Naive B cell (primary cell): ENCODE results near the gene CCDC148. TPM values are rescaled to one million over a fixed set of nuclear protein-coding genes. Genes with fewer than 3 reads are reported as not detected.
"Not testable (repeated sequence)": the region's sequence is repeated elsewhere in the genome, so short reads cannot be mapped to it uniquely, and the experiment has no call there.

ENCODE experiments used
- ATAC-seq, 2 donors: fragments of 150-1000 bp; cut with Tn5 transposase; 2 replicates each; pipeline ENCODE4 v1.10.0; 2021; ENCODE audit warnings: low read depth in 2 of 2, mild to moderate bottlenecking in 2 of 2, moderate library complexity in 2 of 2
- DNase-seq: peaks from one replicate; pipeline ENCODE4 v3.0.0; 2022
- H3K27ac Mint-ChIP-seq, 6 donors: one replicate each; pipeline ENCODE4 v1.8.0; 2020 to 2022; ENCODE audit warnings: mild to moderate bottlenecking in 6 of 6, mixed read lengths in 6 of 6, moderate library complexity in 5 of 6, inconsistent platforms in 2 of 6
- H3K27me3 Mint-ChIP-seq, 3 donors: one replicate each; pipeline ENCODE4 v1.8.0; 2021 to 2022; ENCODE audit warnings: mixed read lengths in 3 of 3, mild to moderate bottlenecking in 1 of 3
- H3K36me3 Mint-ChIP-seq, 2 donors: one replicate each; pipeline ENCODE4 v1.8.0; 2020 to 2022; ENCODE audit warnings: mixed read lengths in 2 of 2, inconsistent platforms in 1 of 2, mild to moderate bottlenecking in 1 of 2
- H3K4me1 Mint-ChIP-seq, 3 donors: one replicate each; pipeline ENCODE4 v1.8.0; 2020 to 2022; ENCODE audit warnings: mixed read lengths in 3 of 3, inconsistent platforms in 1 of 3, mild to moderate bottlenecking in 1 of 3, moderate library complexity in 1 of 3
- H3K4me3 Mint-ChIP-seq, 8 donors: one replicate each; pipeline ENCODE4 v1.8.0; 2020 to 2022; ENCODE audit warnings: mild to moderate bottlenecking in 8 of 8, mixed read lengths in 8 of 8, moderate library complexity in 8 of 8, inconsistent platforms in 2 of 8
- H3K9me3 Mint-ChIP-seq, 7 donors: one replicate each; pipeline ENCODE4 v1.8.0; 2020 to 2022; ENCODE audit warnings: mixed read lengths in 7 of 7, mild to moderate bottlenecking in 5 of 7, inconsistent platforms in 2 of 7, moderate library complexity in 1 of 7
- polyA plus RNA-seq, 6 donors: library from polyadenylated mRNA; unstranded; fragments of 300-500 nt; fragmentation: Illumina TruSeq; gene quantifications; one replicate each; pipeline ENCODE4 v1.2.3, GENCODE V29; 2021; ENCODE audit warnings: low read depth in 6 of 6

CCDC148 gene
- polyA plus RNA-seq, 6 donors from 2014 or later, result not detected

DNA sequence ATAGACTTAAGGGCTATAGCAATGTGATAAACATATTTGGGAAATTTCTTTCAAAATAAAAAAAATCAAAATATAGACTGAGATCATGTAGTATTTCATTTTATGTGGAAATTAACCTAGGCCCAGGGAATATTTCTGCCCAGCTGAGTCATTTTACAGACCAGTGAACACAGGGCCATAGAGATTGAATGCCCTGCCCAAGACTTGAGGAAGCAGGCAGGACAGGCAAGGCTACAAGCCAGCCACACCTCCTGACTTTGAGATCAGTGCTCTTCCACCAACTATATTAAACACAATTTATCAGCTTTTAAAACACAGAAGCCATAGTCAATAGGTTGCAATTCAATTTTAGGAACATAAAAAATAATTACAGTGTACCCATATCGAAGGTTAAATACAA lies 12.9 kb downstream of the CCDC148 start:
- Mint-ChIP-seq H3K9me3 (peaks cover 0 to 13% (median 8%) of the 10 kb centered on the region in 7 donors), H3K4me1 (no peaks in the 10 kb centered on the region), H3K36me3 (peaks cover 0 to 5% of the 10 kb centered on the region in 2 donors), H3K27me3 (no peaks in the 10 kb centered on the region), H3K27ac (no peak overlapping the region), H3K4me3 (no peak overlapping the region)
- no peak for ATAC-seq
- no peak for DNase-seq

DNA sequence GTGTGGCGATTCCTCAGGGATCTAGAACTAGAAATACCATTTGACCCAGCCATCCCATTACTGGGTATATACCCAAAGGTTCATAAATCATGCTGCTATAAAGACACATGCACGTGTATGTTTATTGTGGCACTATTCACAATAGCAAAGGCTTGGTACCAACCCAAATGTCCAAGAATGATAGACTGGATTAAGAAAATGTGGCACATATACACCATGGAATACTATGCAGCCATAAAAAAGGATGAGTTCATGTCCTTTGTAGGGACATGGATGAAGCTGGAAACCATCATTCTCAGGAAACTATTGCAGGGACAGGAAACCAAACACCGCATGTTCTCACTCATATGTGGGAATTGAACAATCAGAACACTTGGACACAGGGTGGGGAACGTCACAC lies 17.5 kb downstream of the CCDC148 start:
- ATAC-seq, H3K36me3 Mint-ChIP-seq, H3K4me1 Mint-ChIP-seq, H3K4me3 Mint-ChIP-seq, H3K27ac Mint-ChIP-seq, DNase-seq: not testable (repeated sequence)
- Mint-ChIP-seq H3K9me3 (peaks cover 0 to 26% (median 16%) of the 10 kb centered on the region in 7 donors), H3K27me3 (peaks cover 0 to 13% (median 0%) of the 10 kb centered on the region in 3 donors)

DNA sequence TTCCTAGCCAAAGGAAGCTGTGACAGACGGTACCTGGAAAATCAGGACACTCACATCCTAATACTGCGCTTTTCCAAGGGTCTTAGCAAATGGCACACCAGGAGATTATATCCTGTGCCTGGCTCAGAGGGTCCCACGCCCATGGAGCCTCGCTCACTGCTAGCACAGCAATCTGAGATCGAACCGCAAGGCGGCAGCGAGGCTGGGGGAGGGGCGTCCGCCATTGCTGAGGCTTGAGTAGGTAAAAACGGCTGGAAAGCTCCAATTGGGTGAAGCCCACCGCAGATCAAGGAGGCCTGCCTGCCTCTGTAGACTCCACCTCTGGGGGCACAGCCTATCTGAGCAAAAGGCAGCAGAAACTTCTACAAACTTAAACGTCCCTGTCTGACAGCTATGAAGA lies 22.8 kb downstream of the CCDC148 start:
- not testable (repeated sequence) for ATAC-seq, H3K4me3 Mint-ChIP-seq

DNA sequence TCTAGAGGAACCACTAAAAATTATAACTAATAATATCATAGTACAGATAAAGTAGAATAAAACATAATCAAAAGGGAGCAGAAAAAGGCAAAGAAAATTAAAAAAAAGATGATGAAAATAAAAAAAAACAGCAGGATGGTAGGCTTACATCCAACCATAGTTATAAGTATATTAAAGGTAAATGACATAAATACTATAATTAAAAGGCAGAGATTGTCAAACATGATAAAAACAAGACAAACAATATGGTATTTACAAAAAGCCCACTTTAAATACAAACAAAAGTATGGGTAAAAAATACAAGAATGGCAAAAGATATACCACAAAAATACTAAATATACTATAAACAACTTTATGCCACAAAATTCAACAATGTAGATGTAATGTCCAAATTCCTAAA lies 24.4 kb downstream of the CCDC148 start:
- peaks cover 10 to 18% (median 16%) of the 10 kb centered on the region in 3 donors for H3K27me3 Mint-ChIP-seq
- DNase-seq, result no peak
- ATAC-seq, result no peak
- peaks cover 7 to 8% of the 10 kb centered on the region in 2 donors for H3K36me3 Mint-ChIP-seq
- no peaks in the 10 kb centered on the region for H3K4me1 Mint-ChIP-seq
- peaks cover 6 to 48% (median 33%) of the 10 kb centered on the region in 7 donors for H3K9me3 Mint-ChIP-seq
- H3K4me3 Mint-ChIP-seq, result no peak overlapping the region
- no peak overlapping the region for H3K27ac Mint-ChIP-seq

More for the DNA sequence above, 22.8 kb downstream of the CCDC148 start:
- not testable (repeated sequence) for H3K36me3 Mint-ChIP-seq, H3K4me1 Mint-ChIP-seq, DNase-seq, H3K27ac Mint-ChIP-seq
- Mint-ChIP-seq H3K9me3 (peaks cover 0 to 45% (median 31%) of the 10 kb centered on the region in 7 donors), H3K27me3 (peaks cover 0 to 13% (median 3%) of the 10 kb centered on the region in 3 donors)

DNA sequence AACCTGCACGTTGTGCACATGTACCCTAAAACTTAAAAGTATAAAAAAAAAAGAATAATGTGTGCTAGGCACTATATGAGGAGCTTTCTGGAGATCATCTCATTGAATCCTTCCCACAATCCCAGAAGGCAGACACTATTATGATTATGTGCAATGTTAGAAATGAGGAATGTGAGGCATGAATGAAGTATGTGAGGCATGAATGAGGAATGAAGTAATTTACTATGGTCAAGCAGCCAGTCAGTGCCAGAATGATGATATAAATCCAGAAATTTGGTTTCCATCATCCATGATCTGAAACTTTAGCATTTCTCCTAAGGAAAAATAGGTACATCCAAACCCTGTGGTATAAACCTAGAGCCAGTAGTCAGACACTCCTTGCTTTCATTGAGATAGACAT lies 42.0 kb downstream of the CCDC148 start:
- H3K27me3 Mint-ChIP-seq, result peaks cover 0 to 11% (median 9%) of the 10 kb centered on the region in 3 donors
- no peak overlapping the region for H3K4me3 Mint-ChIP-seq
- DNase-seq (no peak), ATAC-seq (no peak)
- H3K4me1 Mint-ChIP-seq, result no peaks in the 10 kb centered on the region
- peaks cover 16 to 55% (median 36%) of the 10 kb centered on the region in 7 donors for H3K9me3 Mint-ChIP-seq
- H3K27ac Mint-ChIP-seq, result no peak overlapping the region
- peaks cover 8 to 17% of the 10 kb centered on the region in 2 donors for H3K36me3 Mint-ChIP-seq

DNA sequence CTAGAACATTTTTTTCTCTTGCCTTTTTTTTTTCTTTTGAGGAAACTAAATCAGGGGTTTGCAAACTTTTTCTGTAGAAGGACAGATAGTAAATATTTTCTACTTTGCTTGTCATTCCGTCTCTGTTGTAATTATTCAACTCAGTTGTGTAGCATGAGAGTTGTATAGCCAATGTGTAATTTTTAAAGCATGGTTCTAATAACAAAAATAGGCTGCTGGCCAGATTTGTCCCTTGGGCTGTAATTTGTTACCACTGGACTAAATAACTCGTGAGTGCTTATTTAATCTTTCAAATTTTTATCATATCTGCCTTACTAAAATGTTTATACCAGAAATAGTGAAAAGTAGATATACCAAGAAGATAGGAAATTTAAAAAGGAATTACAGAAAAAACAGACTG lies 43.0 kb downstream of the CCDC148 start:
- Mint-ChIP-seq H3K27ac (no peak overlapping the region), H3K27me3 (peaks cover 0 to 11% (median 6%) of the 10 kb centered on the region in 3 donors), H3K9me3 (peaks cover 16 to 61% (median 40%) of the 10 kb centered on the region in 7 donors), H3K4me1 (no peaks in the 10 kb centered on the region), H3K4me3 (no peak overlapping the region), H3K36me3 (peaks cover 8 to 17% of the 10 kb centered on the region in 2 donors)
- ATAC-seq (no peak), DNase-seq (no peak)

DNA sequence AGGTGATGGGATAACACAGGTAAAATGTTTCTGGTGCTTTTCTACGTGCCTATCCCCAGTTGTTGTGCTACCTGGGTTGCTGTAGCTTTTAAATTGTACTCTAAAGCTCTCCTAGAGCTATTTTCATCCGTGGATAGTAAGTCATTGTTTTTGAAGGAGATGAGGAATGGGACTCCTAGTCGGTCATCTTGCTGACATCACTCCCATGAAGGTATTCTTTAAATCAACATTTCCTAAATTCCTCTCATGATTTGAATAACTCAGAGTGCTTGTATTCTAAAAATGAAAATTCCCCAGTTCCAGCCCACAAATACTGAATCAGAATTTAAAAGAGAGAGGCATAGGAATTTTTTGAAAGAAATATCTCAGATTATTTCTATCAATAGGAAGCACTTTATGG lies 44.3 kb downstream of the CCDC148 start:
- Mint-ChIP-seq H3K27ac (no peak overlapping the region), H3K4me3 (no peak overlapping the region), H3K9me3 (peaks cover 16 to 61% (median 37%) of the 10 kb centered on the region in 7 donors), H3K27me3 (peaks cover 0 to 11% (median 0%) of the 10 kb centered on the region in 3 donors), H3K36me3 (peaks cover 8 to 17% of the 10 kb centered on the region in 2 donors), H3K4me1 (no peaks in the 10 kb centered on the region)
- ATAC-seq (no peak), DNase-seq (no peak)

DNA sequence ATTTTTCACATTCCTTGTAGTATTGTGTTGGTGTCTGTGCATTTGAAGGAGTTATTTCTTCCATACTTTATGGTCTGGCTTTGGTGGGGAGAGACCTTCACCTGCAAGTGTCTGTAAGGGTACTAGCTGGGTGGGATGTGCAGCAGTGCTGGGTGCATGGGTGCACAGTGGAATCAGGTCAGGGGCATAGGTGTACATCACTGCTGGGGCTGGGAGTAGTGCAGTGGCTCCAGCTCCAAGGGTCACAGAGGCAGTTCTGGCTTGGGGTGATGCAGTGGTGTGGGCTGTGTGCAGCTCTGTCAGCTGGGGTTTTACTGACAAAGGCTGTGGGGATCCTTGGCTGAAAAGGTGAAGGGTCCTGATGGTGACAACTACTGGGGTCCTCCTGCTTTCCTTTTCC lies 44.8 kb downstream of the CCDC148 start:
- H3K4me1 Mint-ChIP-seq, result no peaks in the 10 kb centered on the region
- peaks cover 8 to 17% of the 10 kb centered on the region in 2 donors for H3K36me3 Mint-ChIP-seq
- H3K9me3 Mint-ChIP-seq, result peaks cover 15 to 60% (median 37%) of the 10 kb centered on the region in 7 donors
- H3K27ac Mint-ChIP-seq, result no peak overlapping the region
- H3K4me3 Mint-ChIP-seq, result no peak overlapping the region
- H3K27me3 Mint-ChIP-seq, result peaks cover 0 to 11% (median 0%) of the 10 kb centered on the region in 3 donors
- DNase-seq (no peak), ATAC-seq (no peak)

DNA sequence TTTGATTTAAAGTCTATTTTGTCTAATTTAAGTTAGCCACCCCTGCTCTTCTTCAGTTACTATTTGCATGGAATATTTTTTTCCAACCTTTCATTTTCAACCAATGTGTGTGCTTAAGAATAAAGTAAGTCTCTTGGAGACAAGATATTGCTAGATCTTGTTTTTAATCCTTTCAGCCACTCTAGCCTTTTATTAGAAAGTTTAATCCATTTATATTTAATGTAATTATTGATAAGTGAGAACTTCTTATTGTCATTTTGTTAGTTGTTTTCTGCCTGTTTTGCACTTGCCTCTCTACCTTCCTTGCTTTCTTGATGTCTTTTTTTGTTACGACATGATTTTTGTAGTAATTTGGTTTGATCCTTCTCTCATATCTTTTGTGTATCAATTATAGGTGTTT lies 46.4 kb downstream of the CCDC148 start:
- Mint-ChIP-seq H3K4me1 (no peaks in the 10 kb centered on the region), H3K36me3 (peaks cover 2 to 8% of the 10 kb centered on the region in 2 donors), H3K4me3 (no peak overlapping the region), H3K27me3 (peaks cover 0 to 11% (median 0%) of the 10 kb centered on the region in 3 donors), H3K9me3 (peaks cover 6 to 45% (median 28%) of the 10 kb centered on the region in 7 donors), H3K27ac (no peak overlapping the region)
- ATAC-seq (no peak), DNase-seq (no peak)

DNA sequence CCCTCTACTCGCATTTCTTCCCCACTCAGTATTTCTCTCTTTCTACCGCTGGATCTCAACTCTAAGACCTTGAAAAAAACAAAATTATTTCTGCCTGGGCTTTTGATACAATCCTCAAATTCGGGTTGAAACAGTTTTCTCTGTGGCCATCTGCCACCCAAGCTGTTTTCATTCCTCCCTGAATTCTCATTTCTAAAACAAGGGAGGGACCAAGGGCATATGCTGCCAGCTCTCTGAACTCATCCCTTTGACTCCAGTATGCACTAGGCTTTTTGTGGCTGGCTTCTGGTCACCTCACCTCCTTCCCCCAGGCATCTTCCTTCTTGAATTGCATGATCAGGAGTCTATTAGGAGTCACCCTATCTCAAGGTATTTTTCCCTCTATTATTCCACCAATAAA lies 49.5 kb downstream of the CCDC148 start:
- no peak overlapping the region for H3K4me3 Mint-ChIP-seq
- H3K4me1 Mint-ChIP-seq, result no peaks in the 10 kb centered on the region
- H3K36me3 Mint-ChIP-seq, result peaks cover 0 to 8% of the 10 kb centered on the region in 2 donors
- peak overlapping the region in 1 of 6 donors; percentile 43 for H3K27ac Mint-ChIP-seq
- DNase-seq (no peak), ATAC-seq (no peak)
- peaks cover 6 to 31% (median 22%) of the 10 kb centered on the region in 7 donors for H3K9me3 Mint-ChIP-seq
- peaks cover 0 to 11% (median 0%) of the 10 kb centered on the region in 3 donors for H3K27me3 Mint-ChIP-seq

DNA sequence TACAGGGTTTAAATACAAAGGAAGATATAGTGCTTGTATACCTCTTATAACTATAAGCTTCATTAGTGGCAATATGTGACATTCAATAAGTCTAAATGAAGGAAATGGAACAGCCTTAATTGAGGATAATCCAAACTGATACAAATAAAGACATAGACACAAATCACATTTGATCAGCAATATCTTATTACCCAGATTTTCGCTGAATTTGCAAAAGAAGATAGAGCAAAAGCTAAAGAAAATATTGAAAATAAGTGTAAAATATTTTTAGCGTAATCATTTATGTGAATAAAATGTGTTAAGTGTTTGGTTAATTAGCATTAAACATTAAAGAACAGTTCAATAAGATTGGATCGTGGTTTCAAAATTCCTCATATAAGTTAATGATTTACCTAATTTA lies 51.2 kb downstream of the CCDC148 start:
- H3K4me1 Mint-ChIP-seq, result no peaks in the 10 kb centered on the region
- H3K36me3 Mint-ChIP-seq, result no peaks in the 10 kb centered on the region
- no peak overlapping the region for H3K4me3 Mint-ChIP-seq
- peaks cover 2 to 14% (median 11%) of the 10 kb centered on the region in 7 donors for H3K9me3 Mint-ChIP-seq
- H3K27me3 Mint-ChIP-seq, result peaks cover 0 to 5% (median 0%) of the 10 kb centered on the region in 3 donors
- no peak overlapping the region for H3K27ac Mint-ChIP-seq
- ATAC-seq (no peak), DNase-seq (no peak)

DNA sequence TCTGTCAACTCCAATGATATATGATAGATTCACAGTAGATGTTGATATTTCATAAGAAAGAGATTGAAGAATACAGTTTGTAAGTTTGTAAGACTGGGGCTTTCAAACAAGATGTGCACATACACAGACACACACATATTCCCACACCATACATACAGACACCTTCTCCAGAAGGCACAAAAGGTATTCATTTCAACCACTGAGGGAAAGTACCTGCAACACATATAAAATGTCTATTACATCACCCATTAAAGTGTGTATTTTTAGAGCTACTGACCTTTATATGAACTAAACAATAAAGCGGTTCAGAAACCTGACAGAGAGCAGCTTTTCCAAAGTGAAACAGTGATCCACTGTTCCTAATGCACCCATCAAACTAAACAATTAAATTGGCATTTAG lies 53.3 kb downstream of the CCDC148 start:
- ATAC-seq, result no peak
- Mint-ChIP-seq H3K27ac (peak overlapping the region in 1 of 6 donors; percentile 58), H3K9me3 (peaks cover 4 to 13% (median 7%) of the 10 kb centered on the region in 7 donors), H3K4me1 (no peaks in the 10 kb centered on the region), H3K27me3 (peaks cover 0 to 6% (median 0%) of the 10 kb centered on the region in 3 donors), H3K36me3 (peaks cover 0 to 9% of the 10 kb centered on the region in 2 donors), H3K4me3 (no peak overlapping the region)
- no peak for DNase-seq

DNA sequence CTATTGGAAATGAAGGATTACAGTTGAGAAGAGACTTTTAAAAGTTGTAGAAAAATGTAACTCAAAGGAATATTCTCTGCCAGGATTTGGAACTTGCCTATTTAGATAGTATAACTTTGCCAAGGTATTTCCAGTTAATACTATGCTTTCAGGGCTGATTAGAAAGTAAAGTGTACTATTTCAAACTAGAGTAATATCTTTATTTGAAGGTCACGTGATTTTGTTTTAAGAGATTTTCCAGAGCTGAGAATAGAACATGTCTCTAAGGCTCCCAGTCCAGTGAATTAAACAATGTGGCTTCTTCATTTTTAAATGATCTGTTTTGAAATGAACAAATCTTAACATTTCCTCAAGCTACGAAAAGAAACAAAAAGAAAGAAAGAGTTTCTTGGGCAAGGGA lies 53.9 kb downstream of the CCDC148 start:
- no peaks in the 10 kb centered on the region for H3K4me1 Mint-ChIP-seq

DNA sequence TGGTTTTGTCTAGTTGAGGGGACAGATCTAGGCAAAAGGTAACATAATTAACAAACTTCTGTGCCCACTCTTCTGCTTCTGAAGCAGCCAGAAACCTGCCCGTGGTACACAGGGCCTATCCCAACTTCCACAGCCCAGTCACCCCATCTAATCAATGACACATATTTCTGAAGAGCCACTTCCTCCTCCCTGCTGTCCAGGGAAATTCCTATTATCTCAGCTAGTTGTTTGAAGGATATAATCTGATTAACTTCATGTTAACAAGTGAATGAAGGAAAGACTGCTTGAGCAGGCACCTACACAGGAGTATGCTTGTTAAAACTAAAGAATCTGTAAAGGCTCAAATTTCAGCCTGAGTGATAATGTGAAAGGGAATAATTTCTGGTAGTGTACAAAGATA lies 61.4 kb downstream of the CCDC148 start:
- no peak overlapping the region for H3K27ac Mint-ChIP-seq
- H3K9me3 Mint-ChIP-seq, result peaks cover 4 to 12% (median 7%) of the 10 kb centered on the region in 7 donors
- H3K4me3 Mint-ChIP-seq, result no peak overlapping the region
- peaks cover 0 to 19% (median 8%) of the 10 kb centered on the region in 3 donors for H3K27me3 Mint-ChIP-seq
- no peak for ATAC-seq
- no peaks in the 10 kb centered on the region for H3K4me1 Mint-ChIP-seq
- H3K36me3 Mint-ChIP-seq, result peaks cover 0 to 8% of the 10 kb centered on the region in 2 donors
- no peak for DNase-seq

More for the DNA sequence above, 53.9 kb downstream of the CCDC148 start:
- H3K27me3 Mint-ChIP-seq, result peaks cover 0 to 11% (median 0%) of the 10 kb centered on the region in 3 donors
- DNase-seq (no peak), ATAC-seq (no peak)
- peaks cover 0 to 9% of the 10 kb centered on the region in 2 donors for H3K36me3 Mint-ChIP-seq
- H3K27ac Mint-ChIP-seq, result no peak overlapping the region
- H3K4me3 Mint-ChIP-seq, result no peak overlapping the region
- peaks cover 4 to 13% (median 7%) of the 10 kb centered on the region in 7 donors for H3K9me3 Mint-ChIP-seq
